HEK293T (cell line): ENCODE results near the gene NELFB.

Source experiments
- ELF4 ChIP-seq: fragments of 450-650 bp; IDR thresholded peaks from 2 replicates; pipeline ENCODE4 v1.6.1; 2017; ENCODE audit warnings: antibody characterized with exemption
- FOXK2 ChIP-seq: fragments of 450-650 bp; IDR thresholded peaks from 2 replicates; pipeline ENCODE4 v1.6.1; 2016; ENCODE audit warnings: mild to moderate bottlenecking
- FOXM1 ChIP-seq: fragments of 450-650 bp; IDR thresholded peaks from 2 replicates; pipeline ENCODE4 v1.6.1; 2017; ENCODE audit warnings: mild to moderate bottlenecking, borderline replicate concordance
- ZNF384 ChIP-seq: fragments of 450-650 bp; IDR thresholded peaks from 2 replicates; pipeline ENCODE4 v1.6.1; 2016

- TF ChIP-seq FOXK2 (no peak), FOXM1 (no peak), ELF4 (no peak), ZNF384 (no peak)
Observed at GRCh38 chr9:137234055-137234697, 21.0 kb upstream of the NELFB start.
